Right renal cortex interstitium (tissue), 3 donors: ENCODE results near the gene ARHGAP15. TPM values are rescaled to one million over a fixed set of nuclear protein-coding genes. Genes with fewer than 3 reads are reported as not detected.

Source experiments
- DNase-seq, 3 donors: peaks; one replicate each; pipeline ENCODE4 v3.0.0-alpha.2; 2013; ENCODE audit warnings: low read depth in 3 of 3, low spot score in 2 of 3
- polyA plus RNA-seq, 3 donors: library from polyadenylated mRNA; unstranded; fragments of 120-200 nt; gene quantifications; one replicate each; pipeline ENCODE4 v1.2.1, GENCODE V29; 2013; ENCODE audit not compliant: insufficient read length in 3 of 3

The ARHGAP15 gene
- polyA plus RNA-seq, 3 donors, result 3.4 to 7.2 (median 5.1) TPM

GRCh38 chr2:143792602-143793001 lies 663.4 kb downstream of the ARHGAP15 start:
- no peak for DNase-seq

- no peak for DNase-seq
Observed at GRCh38 chr2:143793381-143793780, 664.2 kb downstream of the ARHGAP15 start.

DNA sequence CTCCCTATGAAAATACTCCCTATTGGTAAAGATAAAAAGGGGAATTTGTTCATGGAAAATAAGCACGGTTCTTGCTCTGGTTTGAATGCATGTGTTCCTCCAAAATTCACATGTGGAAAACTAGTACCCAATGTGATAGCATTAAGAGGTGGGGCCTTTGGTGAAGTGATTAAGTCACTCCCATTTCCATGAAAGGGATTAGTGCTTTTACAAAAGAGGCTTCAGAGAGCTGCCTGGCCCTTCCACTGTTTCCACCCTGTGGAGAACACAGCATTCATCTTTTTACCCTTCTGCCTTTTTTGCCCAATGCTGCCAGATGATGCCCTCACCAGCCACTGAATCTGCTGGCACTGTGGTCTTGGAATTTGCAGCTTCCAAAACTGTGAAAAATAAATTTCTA lies 666.8 kb downstream of the ARHGAP15 start:
- DNase-seq, result no peak

DNA sequence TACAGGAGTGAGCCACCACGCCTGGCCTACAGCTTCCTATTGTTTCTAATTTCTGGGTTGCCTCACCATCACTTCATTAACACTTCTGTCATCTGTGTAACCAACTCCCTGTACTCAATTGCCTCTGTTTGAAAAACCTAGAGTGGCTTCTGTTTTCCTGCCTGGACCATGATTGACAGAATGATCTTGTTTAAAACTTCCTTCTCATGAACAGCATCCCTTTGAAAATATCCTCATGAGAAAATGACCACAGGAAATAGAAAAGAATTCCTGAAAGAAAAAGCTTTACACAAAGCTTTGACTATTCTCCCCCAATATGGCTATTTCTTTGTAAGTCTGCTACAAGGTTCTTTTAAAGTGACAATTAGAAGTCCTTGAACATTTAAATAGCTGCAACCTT lies 672.3 kb downstream of the ARHGAP15 start:
- DNase-seq, result no peak

GRCh38 chr2:143802242-143802641 lies 673.0 kb downstream of the ARHGAP15 start:
- no peak for DNase-seq

GRCh38 chr2:143802871-143803650 lies 673.8 kb downstream of the ARHGAP15 start:
- DNase-seq, result no peak

DNA sequence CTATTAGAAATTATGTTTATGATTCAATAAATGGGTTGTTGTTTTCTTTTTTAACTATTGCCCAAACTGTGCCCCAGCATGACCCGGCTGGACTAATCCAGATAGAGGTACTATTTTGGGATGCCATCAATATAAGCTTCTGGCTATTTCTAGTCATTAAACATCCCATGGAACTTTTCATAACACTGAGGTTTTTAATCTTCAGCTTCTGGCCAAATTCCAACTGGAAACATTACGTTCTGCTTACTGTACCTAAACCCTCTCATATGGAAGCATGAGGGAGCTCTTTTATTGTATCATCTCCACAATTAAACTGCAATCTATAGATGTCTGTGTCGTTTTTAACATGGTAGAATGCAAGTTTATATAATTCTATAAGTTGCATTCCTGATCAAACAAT lies 674.7 kb downstream of the ARHGAP15 start:
- DNase-seq, result no peak

- no peak for DNase-seq
Observed at GRCh38 chr2:143805666-143806065, 676.4 kb downstream of the ARHGAP15 start.

DNA sequence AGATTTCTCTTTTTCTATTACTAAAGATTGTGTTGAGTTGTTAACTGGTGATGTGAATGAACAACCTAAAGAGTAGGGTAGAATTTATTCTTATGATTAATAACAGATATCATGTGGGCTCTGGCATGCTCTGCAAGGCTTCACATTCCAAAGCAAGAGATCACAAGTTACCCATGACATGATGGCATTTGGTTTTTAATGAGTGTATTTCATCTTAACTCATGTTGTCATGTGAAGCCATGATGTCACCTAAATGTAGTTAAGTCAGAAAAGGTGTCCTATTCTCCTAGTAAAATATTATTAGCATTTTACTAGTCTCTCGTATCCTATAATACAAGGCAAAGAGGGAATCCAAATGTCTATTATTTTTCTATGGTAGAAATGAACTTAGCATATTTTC lies 678.0 kb downstream of the ARHGAP15 start:
- DNase-seq, result no peak

DNA sequence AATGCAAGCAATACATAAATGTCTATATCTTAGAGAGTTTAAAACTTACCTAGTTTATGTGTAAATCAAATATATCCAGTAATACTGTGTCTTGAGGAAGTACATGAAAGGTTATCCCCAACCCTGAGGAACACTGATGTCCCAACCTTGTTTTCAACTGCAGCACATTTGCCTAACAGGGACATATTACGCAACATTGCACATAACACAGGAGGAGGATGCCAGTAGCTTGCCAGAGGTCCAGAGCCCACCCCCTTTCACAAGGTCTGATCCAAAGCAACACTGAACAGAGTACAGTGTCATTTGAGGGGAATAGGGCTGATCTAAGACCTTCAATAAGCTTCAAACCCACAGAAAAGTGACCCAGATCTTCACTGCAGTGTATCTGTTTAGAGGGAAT lies 678.5 kb downstream of the ARHGAP15 start:
- DNase-seq, result no peak

GRCh38 chr2:143808166-143808565 lies 678.9 kb downstream of the ARHGAP15 start:
- DNase-seq, result no peak

DNA sequence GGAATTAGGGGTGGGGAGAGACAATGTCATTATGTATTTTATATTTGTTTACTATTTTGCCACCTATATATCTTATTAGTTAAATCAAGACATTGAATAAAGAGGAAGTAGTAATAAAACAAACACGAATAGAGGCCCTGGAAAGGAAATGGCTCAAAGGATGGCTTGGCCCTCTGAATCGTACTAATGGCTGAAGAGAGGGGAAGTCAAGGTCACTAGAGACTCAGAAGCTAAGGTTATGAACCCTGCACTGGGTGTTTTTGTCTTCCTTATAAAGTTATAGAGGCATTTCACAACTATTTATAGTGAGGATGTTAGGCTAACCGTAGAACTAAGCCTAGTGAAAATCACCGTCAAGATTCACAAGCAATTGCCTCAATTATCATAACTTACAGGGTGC lies 685.9 kb downstream of the ARHGAP15 start:
- DNase-seq, result no peak

- DNase-seq, result no peak
Observed at GRCh38 chr2:143816916-143817315, 687.7 kb downstream of the ARHGAP15 start.
